Heart left ventricle (tissue), 16 donors: ENCODE results near the gene CCDC178. TPM values are rescaled to one million over a fixed set of nuclear protein-coding genes. Genes with fewer than 3 reads are reported as not detected.

Experiments
- ATAC-seq, 4 donors: fragments of 200-7000 bp; cut with Tn5 transposase; one replicate each; pipeline ENCODE4 v1.9.1; 2020 to 2022; ENCODE audit warnings: moderate library complexity in 4 of 4, mild to moderate bottlenecking in 3 of 4, moderate number of reproducible peaks in 1 of 4
- DNase-seq, 5 donors: peaks; one replicate each; pipeline ENCODE4 v3.0.0-alpha.2; 2020
- H3K27ac ChIP-seq, 12 donors: fragments of 200-600 bp; sonication (generic) in 4 of 12; one replicate each; pipeline versions ENCODE4 v1.5.0 to v1.8.0; 2016 to 2022; ENCODE audit warnings: mild to moderate bottlenecking in 2 of 12
- H3K27me3 ChIP-seq, 9 donors: fragments of 200-600 bp; sonication (generic) in 2 of 9; one replicate each; pipeline versions ENCODE4 v1.5.1 to v1.8.0; 2016 to 2022; ENCODE audit warnings: mild to moderate bottlenecking in 3 of 9
- H3K36me3 ChIP-seq, 9 donors: fragments of 200-600 bp; sonication (generic) in 2 of 9; one replicate each; pipeline versions ENCODE4 v1.5.0 to v1.8.0; 2018 to 2022; ENCODE audit warnings: mild to moderate bottlenecking in 2 of 9
- H3K4me1 ChIP-seq, 12 donors: fragments of 200-600 bp; sonication (generic) in 4 of 12; one replicate each; pipeline versions ENCODE4 v1.5.0 to v1.8.0; 2016 to 2022; ENCODE audit warnings: mild to moderate bottlenecking in 3 of 12
- H3K4me3 ChIP-seq, 12 donors: fragments of 200-600 bp; sonication (generic) in 4 of 12; one replicate each; pipeline versions ENCODE4 v1.5.0 to v1.8.0; 2017 to 2022; ENCODE audit warnings: mild to moderate bottlenecking in 9 of 12, moderate library complexity in 4 of 12
- H3K9me3 ChIP-seq, 12 donors: fragments of 200-600 bp; sonication (generic) in 4 of 12; one replicate each; pipeline versions ENCODE4 v1.5.0 to v1.8.0; 2016 to 2022; ENCODE audit warnings: mild to moderate bottlenecking in 1 of 12
- POLR2A ChIP-seq, 2 donors: fragments of 450-650 bp; IDR thresholded peaks; one replicate each; pipeline ENCODE4 v1.6.1; 2017; ENCODE audit warnings: antibody characterized with exemption in 2 of 2, mild to moderate bottlenecking in 2 of 2, moderate library complexity in 2 of 2
- WGBS, 4 donors: extraction: QIAGEN DNeasy Blood & Tissue Kit in 2 of 4; methylation state at CpG; one replicate each; pipeline versions ENCODE4 v1.1.5 to v1.1.7; 2013 to 2018; 5-methylcytosine and 5-hydroxymethylcytosine counted together
- intact Hi-C, 10 donors: fragments of 100-400 bp; cut with DNase I; formaldehyde crosslinking; loops; one replicate each; pipeline versions ENCODE4 v1.11.1 to v1.14.2; 2022
- polyA plus RNA-seq, 2 donors: library from polyadenylated mRNA; stranded (reverse); fragments of 200-250 nt; gene quantifications; one replicate each; pipeline ENCODE4 v1.2.3, GENCODE V29; 2013
- total RNA-seq, 9 donors: library from RNA; depleted of rRNA in 2 of 9; stranded (reverse); fragments of >200 nt in 2 of 9; fragmentation: NEBNext Ultra II Directional in 3 of 9; extraction: Animal tissue kit (Norgen Biotek cat#: 25700) in 3 of 9; gene quantifications; one replicate each; pipeline versions ENCODE4 v1.1.0 to v1.2.4, GENCODE V29; 2016 to 2023
- TF ChIP-seq, protein P1 (sequence below), 12 donors: fragments of 200-600 bp; sonication (generic) in 4 of 12; IDR thresholded peaks; one replicate each; pipeline versions ENCODE4 v1.5.0 to v1.8.0; 2018 to 2022; ENCODE audit warnings: antibody characterized with exemption in 12 of 12, mild to moderate bottlenecking in 5 of 12
- donor health status: ischemic (EF 13 %, LVEDD 7.1; RV severe dilation, severe dysfunction).
- donor health status: healthy with polysubstance abuse.
- donor health status: DM: no; HTN: yes; CAD: no.
- donor health status: DM: no; HTN: no; CAD: no.
- donor health status: ischemic (EF 25% LVEDD 6.9; RV normal size, moderate dysfunction).
- donor health status: ischemic (EF 25% LVEDD 5.7; RV mildly dilated, moderate dysfunction).
- donor health status: healthy.
- donor health status: DM: yes; HTN: yes; CAD: no.
- donor health status: ischemic (EF 35%, LVEDD 5.7; RV mildly dilated, moderate dysfunction).
- donor health status: nonischemic (EF 11% LVEDD 7.7; RV severe dilation, severe dysfunction).
- donor health status: DM: yes; HTN: yes; CAD: no.
- donor health status: PGD.
- donor health status: ischemic (EF 29% LVEDD 5.4; RV normal size, mild dysfunction).
- donor health status: nonischemic (EF 23%, LVEDD 6.1; RV moderate dilation, normal function).

The CCDC178 gene
- total and polyA plus RNA-seq, 11 donors: 0.23 to 1.00 (median 0.41) TPM; not detected in 3

DNA sequence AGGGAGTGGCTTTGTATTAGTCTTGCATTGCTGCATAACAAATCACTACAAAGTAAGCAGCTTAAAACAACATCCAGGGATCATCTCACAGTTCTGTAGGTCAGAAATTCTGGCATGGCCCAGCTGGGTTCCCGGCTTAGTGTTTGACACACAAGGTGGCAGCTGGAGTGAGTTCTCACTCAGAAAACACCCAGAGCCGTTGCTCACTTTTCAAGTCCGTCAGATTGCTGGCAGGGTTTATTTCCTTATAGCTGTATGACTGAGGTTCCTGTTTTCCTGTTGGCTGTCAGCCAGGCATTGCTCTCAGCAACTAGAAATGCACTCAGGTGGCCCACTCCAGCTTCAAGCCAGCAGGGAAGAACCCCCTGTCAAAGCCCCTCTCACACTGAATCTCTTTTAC, 324.1 kb downstream of the CCDC178 start:
- Histone ChIP-seq H3K27ac (no peak overlapping the region), H3K4me1 (no peaks in the 10 kb centered on the region), H3K4me3 (no peak overlapping the region), H3K27me3 (no peaks in the 10 kb centered on the region), H3K36me3 (no peaks in the 10 kb centered on the region), H3K9me3 (peaks cover 0 to 14% (median 0%) of the 10 kb centered on the region in 12 donors)
- ATAC-seq (no peak), DNase-seq (no peak)
- intact Hi-C loops: no loop called here
- 8 to 17% (median 15%) methylated on average over 3 of the region's 3 CpGs for WGBS, 4 donors
- TF ChIP-seq, protein P1, sequence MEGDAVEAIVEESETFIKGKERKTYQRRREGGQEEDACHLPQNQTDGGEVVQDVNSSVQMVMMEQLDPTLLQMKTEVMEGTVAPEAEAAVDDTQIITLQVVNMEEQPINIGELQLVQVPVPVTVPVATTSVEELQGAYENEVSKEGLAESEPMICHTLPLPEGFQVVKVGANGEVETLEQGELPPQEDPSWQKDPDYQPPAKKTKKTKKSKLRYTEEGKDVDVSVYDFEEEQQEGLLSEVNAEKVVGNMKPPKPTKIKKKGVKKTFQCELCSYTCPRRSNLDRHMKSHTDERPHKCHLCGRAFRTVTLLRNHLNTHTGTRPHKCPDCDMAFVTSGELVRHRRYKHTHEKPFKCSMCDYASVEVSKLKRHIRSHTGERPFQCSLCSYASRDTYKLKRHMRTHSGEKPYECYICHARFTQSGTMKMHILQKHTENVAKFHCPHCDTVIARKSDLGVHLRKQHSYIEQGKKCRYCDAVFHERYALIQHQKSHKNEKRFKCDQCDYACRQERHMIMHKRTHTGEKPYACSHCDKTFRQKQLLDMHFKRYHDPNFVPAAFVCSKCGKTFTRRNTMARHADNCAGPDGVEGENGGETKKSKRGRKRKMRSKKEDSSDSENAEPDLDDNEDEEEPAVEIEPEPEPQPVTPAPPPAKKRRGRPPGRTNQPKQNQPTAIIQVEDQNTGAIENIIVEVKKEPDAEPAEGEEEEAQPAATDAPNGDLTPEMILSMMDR (IDR thresholded peaks at IDR 0.05): no peak
- no peak for TF ChIP-seq POLR2A (IDR thresholded peaks at IDR 0.05)

DNA sequence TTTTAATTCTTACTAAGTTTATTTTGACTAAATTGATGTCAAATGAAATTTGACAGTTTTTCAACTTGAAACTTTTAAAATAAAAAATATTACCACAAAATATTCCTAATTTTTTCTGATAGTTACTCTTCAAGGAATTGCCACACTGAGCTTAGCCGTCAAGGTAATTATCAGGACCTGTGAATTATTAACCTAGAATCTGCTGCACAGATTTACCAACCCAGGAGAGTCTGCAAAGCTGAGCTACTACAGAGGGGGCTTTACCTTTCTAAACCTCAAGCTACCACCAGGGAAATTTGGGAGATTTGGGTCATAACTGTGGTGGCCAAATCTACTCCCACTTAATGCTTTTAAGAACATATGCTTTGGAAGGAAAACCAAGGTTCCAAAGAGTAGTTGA, 324.6 kb downstream of the CCDC178 start:
- Histone ChIP-seq H3K27me3 (no peaks in the 10 kb centered on the region), H3K4me3 (no peak overlapping the region), H3K4me1 (no peaks in the 10 kb centered on the region), H3K9me3 (peaks cover 0 to 14% (median 0%) of the 10 kb centered on the region in 12 donors), H3K36me3 (no peaks in the 10 kb centered on the region), H3K27ac (no peak overlapping the region)
- TF ChIP-seq POLR2A (IDR thresholded peaks at IDR 0.05): no peak
- TF ChIP-seq, protein P1 (IDR thresholded peaks at IDR 0.05): no peak
- 89 to 93% (median 90%) methylated on average over 1 of the region's 1 CpG for WGBS, 4 donors
- DNase-seq (no peak), ATAC-seq (no peak)
- intact Hi-C loops: no loop called here

DNA sequence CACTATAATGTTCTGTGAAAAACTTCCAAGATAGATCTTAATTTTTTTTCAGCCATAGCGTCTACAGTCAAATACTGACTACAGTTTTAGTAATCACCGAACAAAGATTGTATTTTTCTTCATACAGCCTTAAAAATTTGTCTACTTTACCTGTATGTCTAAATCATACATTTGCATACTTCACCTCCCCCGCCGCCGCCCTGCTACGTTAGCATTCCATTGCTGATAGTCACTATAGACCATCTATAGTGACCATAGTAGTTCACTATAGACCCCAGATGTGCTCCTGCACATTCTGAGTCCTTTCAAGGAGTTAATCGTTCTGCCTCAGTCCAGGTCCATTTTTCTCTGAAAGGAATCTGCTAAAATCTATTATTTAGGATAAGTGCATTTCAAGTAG, 325.0 kb downstream of the CCDC178 start:
- no peaks in the 10 kb centered on the region for H3K27me3 ChIP-seq
- H3K4me1 ChIP-seq: no peaks in the 10 kb centered on the region
- intact Hi-C loops: no loop called here
- TF ChIP-seq, protein P1 (IDR thresholded peaks at IDR 0.05): no peak
- TF ChIP-seq POLR2A (IDR thresholded peaks at IDR 0.05): no peak
- 84 to 92% (median 89%) methylated on average over 7 of the region's 7 CpGs for WGBS, 4 donors
- DNase-seq (no peak), ATAC-seq (no peak)
- H3K4me3 ChIP-seq: no peak overlapping the region
- no peaks in the 10 kb centered on the region for H3K36me3 ChIP-seq
- H3K27ac ChIP-seq: no peak overlapping the region
- H3K9me3 ChIP-seq: peaks cover 0 to 14% (median 0%) of the 10 kb centered on the region in 12 donors

DNA sequence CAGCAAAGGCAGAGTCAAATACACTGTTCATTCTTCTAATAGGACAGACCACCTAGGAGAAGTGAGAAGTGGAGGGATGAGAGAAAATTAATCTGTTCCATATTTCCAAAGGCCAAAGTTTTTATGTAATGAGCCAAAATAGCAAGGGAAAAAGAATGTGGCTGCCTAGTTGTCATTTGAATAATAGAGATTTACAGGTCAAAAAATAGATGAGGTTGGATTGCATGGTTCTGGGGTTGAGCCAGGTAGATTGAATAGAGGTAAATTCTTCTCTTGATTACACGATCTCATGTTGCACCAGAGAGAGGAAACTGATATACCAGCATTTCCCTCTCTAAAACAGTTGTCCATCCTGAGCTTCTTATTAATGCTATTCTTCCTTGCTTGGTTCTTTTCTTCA, 325.8 kb downstream of the CCDC178 start:
- no peak overlapping the region for H3K27ac ChIP-seq
- no peak overlapping the region for H3K4me3 ChIP-seq
- 65 to 77% (median 75%) methylated on average over 1 of the region's 1 CpG for WGBS, 4 donors
- no peaks in the 10 kb centered on the region for H3K4me1 ChIP-seq
- peaks cover 0 to 14% (median 0%) of the 10 kb centered on the region in 12 donors for H3K9me3 ChIP-seq
- ATAC-seq (no peak), DNase-seq (no peak)
- TF ChIP-seq, protein P1 (IDR thresholded peaks at IDR 0.05): no peak
- no peak for TF ChIP-seq POLR2A (IDR thresholded peaks at IDR 0.05)
- H3K36me3 ChIP-seq: no peaks in the 10 kb centered on the region
- no peaks in the 10 kb centered on the region for H3K27me3 ChIP-seq
- intact Hi-C loops: no loop called here
